Measurements from ENCODE around the gene SLMAP.

GRCh38 chr3:57935539-57935938, 179.4 kb downstream of the SLMAP start:
- TF ChIP-seq, protein P1, sequence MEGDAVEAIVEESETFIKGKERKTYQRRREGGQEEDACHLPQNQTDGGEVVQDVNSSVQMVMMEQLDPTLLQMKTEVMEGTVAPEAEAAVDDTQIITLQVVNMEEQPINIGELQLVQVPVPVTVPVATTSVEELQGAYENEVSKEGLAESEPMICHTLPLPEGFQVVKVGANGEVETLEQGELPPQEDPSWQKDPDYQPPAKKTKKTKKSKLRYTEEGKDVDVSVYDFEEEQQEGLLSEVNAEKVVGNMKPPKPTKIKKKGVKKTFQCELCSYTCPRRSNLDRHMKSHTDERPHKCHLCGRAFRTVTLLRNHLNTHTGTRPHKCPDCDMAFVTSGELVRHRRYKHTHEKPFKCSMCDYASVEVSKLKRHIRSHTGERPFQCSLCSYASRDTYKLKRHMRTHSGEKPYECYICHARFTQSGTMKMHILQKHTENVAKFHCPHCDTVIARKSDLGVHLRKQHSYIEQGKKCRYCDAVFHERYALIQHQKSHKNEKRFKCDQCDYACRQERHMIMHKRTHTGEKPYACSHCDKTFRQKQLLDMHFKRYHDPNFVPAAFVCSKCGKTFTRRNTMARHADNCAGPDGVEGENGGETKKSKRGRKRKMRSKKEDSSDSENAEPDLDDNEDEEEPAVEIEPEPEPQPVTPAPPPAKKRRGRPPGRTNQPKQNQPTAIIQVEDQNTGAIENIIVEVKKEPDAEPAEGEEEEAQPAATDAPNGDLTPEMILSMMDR (conservative IDR thresholded peaks at IDR 0.05; ENCODE audit: low read length): no peak
- TF ChIP-seq EZH2phosphoT487 (IDR thresholded peaks at IDR 0.05; ENCODE audit: borderline replicate concordance): no peak
